Calu3 (cell line): ENCODE measurements around the gene EXOSC9. TPM values are rescaled to one million over a fixed set of nuclear protein-coding genes. Genes with fewer than 3 reads are reported as not detected.

Source experiments
- BruUV-seq: library from RNA; stranded (reverse); fragments of 400-500 nt; replicated peaks from 2 replicates; lab custom pipeline; 2021; lab: Mats Ljungman, UMichigan
- CTCF ChIA-PET: fragments of 300-600 bp; sonication (Branson Sonifier 250); formaldehyde crosslinking; loops from one replicate; lab custom pipeline; 2022; ENCODE audit warnings: antibody characterized with exemption; lab: Charles Lee
- DNase-seq: peaks from one replicate; pipeline ENCODE4 v3.0.0; 2022
- H3K27ac Mint-ChIP-seq: one replicate; pipeline ENCODE4 v1.8.0; 2022; ENCODE audit warnings: mixed read lengths; ENCODE audit not compliant: unreplicated experiment
- H3K27me3 Mint-ChIP-seq: one replicate; pipeline ENCODE4 v1.8.0; 2022; ENCODE audit warnings: mixed read lengths; ENCODE audit not compliant: unreplicated experiment
- H3K36me3 Mint-ChIP-seq: one replicate; pipeline ENCODE4 v1.8.0; 2022; ENCODE audit warnings: mild to moderate bottlenecking, moderate library complexity, mixed read lengths; ENCODE audit not compliant: insufficient read depth, unreplicated experiment
- H3K4me1 Mint-ChIP-seq: one replicate; pipeline ENCODE4 v1.8.0; 2022; ENCODE audit warnings: mild to moderate bottlenecking, low read depth, mixed read lengths; ENCODE audit not compliant: unreplicated experiment
- H3K4me3 Mint-ChIP-seq: one replicate; pipeline ENCODE4 v1.8.0; 2022; ENCODE audit warnings: mild to moderate bottlenecking, low read depth, moderate library complexity, mixed read lengths; ENCODE audit not compliant: unreplicated experiment
- H3K9me3 Mint-ChIP-seq: one replicate; pipeline ENCODE4 v1.8.0; 2022; ENCODE audit warnings: low read depth, mixed read lengths; ENCODE audit not compliant: unreplicated experiment
- CTCF ChIP-seq: fragments of 200-600 bp; IDR thresholded peaks from one replicate; pipeline ENCODE4 v1.8.0; 2022; ENCODE audit warnings: antibody characterized with exemption; ENCODE audit not compliant: unreplicated experiment
- intact Hi-C: fragments of 100-400 bp; cut with micrococcal nuclease; formaldehyde crosslinking; loops from one replicate; pipeline ENCODE4 v1.10.0; 2022; ENCODE audit not compliant: unreplicated experiment
- total RNA-seq: library from RNA; stranded (reverse); gene quantifications from 2 replicates; pipeline ENCODE4 v1.2.3, GENCODE V29; 2022

EXOSC9 gene
- total RNA-seq, 1 experiment from 2014 or later, result 22.3 TPM

DNA sequence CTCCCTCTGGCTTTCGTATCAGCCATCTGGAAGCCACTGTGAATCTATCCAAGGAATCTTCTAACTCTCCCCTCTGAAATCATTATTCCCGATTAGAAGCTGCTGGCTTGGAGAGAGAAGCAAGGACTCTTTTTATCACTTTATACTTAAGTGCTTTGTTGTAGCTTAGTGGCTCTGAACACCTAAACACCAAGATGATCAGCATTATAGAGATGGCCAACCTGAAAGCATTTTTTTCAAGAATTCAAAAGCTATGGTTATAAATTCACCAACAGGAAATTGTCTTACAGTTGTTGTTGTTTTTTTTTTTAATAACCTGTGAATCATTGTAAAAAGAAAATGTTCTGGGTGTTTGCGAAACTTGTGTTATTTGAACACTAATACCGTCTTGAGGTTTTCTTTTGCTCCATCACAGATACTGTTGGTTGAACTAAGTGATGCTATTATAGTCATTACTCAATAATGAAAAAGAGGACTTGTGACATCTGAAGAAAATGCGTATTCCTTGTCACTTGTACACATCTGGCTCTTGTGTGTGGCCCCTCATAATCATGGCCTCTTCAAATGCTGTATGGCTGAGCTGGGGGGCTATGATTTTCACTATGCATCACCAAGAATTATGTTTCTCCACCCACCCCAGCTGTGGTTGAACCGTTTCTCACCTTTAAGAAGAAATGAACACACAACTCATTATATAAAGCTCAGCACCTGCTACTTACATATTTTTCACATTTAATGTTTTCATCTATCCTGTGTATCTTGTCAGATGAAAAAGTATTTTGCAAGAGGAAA lies 24.3 kb upstream of the EXOSC9 start:
- H3K27me3 Mint-ChIP-seq, result no peaks in the 10 kb centered on the region
- intact Hi-C loops, result no loop called here
- no peaks in the 10 kb centered on the region for H3K4me1 Mint-ChIP-seq
- no peak overlapping the region for H3K27ac Mint-ChIP-seq
- H3K36me3 Mint-ChIP-seq, result no peaks in the 10 kb centered on the region
- no peaks in the 10 kb centered on the region for H3K9me3 Mint-ChIP-seq
- H3K4me3 Mint-ChIP-seq, result no peak overlapping the region
- BruUV-seq, result no TSS peak
- no peak for TF ChIP-seq CTCF
- CTCF ChIA-PET, result no interaction called here
- DNase-seq, result no peak

- H3K4me3 Mint-ChIP-seq, result no peak overlapping the region
Measured at GRCh38 chr4:121777625-121778024, 23.5 kb upstream of the EXOSC9 start.

GRCh38 chr4:121778991-121779628 lies 22.0 kb upstream of the EXOSC9 start:
- CTCF ChIA-PET, result no interaction called here
- BruUV-seq, result no TSS peak
- no peaks in the 10 kb centered on the region for H3K9me3 Mint-ChIP-seq
- no peak for DNase-seq
- intact Hi-C loops, result no loop called here
- no peaks in the 10 kb centered on the region for H3K27me3 Mint-ChIP-seq
- H3K27ac Mint-ChIP-seq, result no peak overlapping the region
- no peaks in the 10 kb centered on the region for H3K36me3 Mint-ChIP-seq
- no peaks in the 10 kb centered on the region for H3K4me1 Mint-ChIP-seq
- TF ChIP-seq CTCF, result no peak
- no peak overlapping the region for H3K4me3 Mint-ChIP-seq

More at GRCh38 chr4:121777625-121778024, 23.5 kb upstream of the EXOSC9 start:
- no peaks in the 10 kb centered on the region for H3K27me3 Mint-ChIP-seq
- TF ChIP-seq CTCF, result no peak
- intact Hi-C loops, result no loop called here
- H3K36me3 Mint-ChIP-seq, result no peaks in the 10 kb centered on the region
- BruUV-seq, result no TSS peak
- no peaks in the 10 kb centered on the region for H3K9me3 Mint-ChIP-seq
- no peak for DNase-seq
- no peaks in the 10 kb centered on the region for H3K4me1 Mint-ChIP-seq
- CTCF ChIA-PET, result no interaction called here
- no peak overlapping the region for H3K27ac Mint-ChIP-seq

- TF ChIP-seq CTCF, result no peak
- Mint-ChIP-seq H3K4me1 (peaks cover 16% of the 10 kb centered on the region), H3K36me3 (no peaks in the 10 kb centered on the region), H3K27ac (no peak overlapping the region), H3K9me3 (no peaks in the 10 kb centered on the region), H3K4me3 (no peak overlapping the region), H3K27me3 (no peaks in the 10 kb centered on the region)
- no TSS peak for BruUV-seq
- DNase-seq, result no peak
- CTCF ChIA-PET, result no interaction called here
- intact Hi-C loops, result no loop called here
Measured at GRCh38 chr4:121783210-121783609, 17.9 kb upstream of the EXOSC9 start.
